ENCODE results near the gene XPA. TPM values are rescaled to one million over a fixed set of nuclear protein-coding genes. Genes with fewer than 3 reads are reported as not detected.

Gene XPA
- total and polyA plus RNA-seq, 2 of the 13 experiments (the other 11 are each of a cell fraction or from before 2014, with no cell fraction given): 2.3 to 15.2 TPM

GRCh38 chr9:97682242-97682641, 14.9 kb downstream of the XPA start (continued):
- TF ChIP-seq RERE (CRISPR knock-in tag; IDR thresholded peaks at IDR 0.05; ENCODE audit: low read depth) (no peak), ZNF414 (CRISPR knock-in tag; IDR thresholded peaks at IDR 0.05) (no peak), SRY (CRISPR knock-in tag; IDR thresholded peaks at IDR 0.05) (no peak), ZNF589 (CRISPR knock-in tag; conservative IDR thresholded peaks at IDR 0.05) (no peak), ARNT2 (CRISPR knock-in tag; IDR thresholded peaks at IDR 0.05; ENCODE audit: low read depth) (no peak), EHMT2 (IDR thresholded peaks at IDR 0.05; ENCODE audit: borderline replicate concordance, low read depth, low read length) (no peak), FOXK1 (CRISPR knock-in tag; IDR thresholded peaks at IDR 0.05; ENCODE audit: borderline replicate concordance, low read depth) (no peak), THAP8 (CRISPR knock-in tag; IDR thresholded peaks at IDR 0.05; ENCODE audit: borderline replicate concordance) (no peak)

Measured in HepG2 (cell line).